ENCODE results near the gene VEZF1.

The VEZF1 gene

DNA sequence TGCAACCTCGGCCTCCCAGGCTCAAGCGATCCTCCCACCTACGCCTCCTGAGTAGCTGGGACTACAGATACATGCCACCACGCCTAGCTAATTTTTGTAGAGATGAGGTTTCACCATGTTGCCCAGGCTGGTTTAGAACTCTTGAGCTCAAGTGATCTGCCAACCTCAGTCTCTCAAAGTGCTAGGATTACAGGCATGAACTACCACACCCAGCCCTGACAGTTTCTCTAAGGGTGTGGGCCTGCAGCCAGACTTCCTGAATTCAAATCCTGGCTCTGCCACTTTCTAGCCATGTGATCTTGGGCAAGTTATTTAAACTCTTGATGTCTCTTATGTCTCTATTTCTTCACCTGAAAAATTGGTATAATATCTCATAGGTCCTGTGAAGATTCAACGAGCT is 38.4 kb downstream of the VEZF1 start:
- DNase-seq (ENCODE audit: low read depth) = no peak

- peak; percentile 73 for DNase-seq (ENCODE audit: low read depth)
Measured at GRCh38 chr17:57948555-57949420, 39.3 kb downstream of the VEZF1 start.

DNA sequence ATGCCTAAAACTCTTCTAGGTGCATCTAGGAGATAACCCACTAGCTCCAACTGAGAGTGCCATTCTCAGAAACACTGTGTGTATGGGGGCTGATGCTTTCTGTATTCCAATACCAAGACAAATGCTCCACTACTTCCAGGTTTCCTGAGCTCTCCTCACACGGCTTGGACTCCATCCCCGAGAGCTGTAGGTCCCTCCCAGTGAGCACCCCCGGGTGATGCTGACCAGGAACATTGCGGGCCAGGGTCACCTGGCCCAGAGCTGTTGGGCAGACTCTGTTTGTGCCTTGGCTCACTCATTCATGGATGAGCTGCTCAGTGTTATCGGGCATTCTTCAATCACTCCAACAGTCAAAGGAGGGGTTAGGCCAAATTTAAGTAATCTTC is 39.9 kb downstream of the VEZF1 start:
- no peak for DNase-seq (ENCODE audit: low read depth)

GRCh38 chr17:57947369-57947768 is 40.7 kb downstream of the VEZF1 start:
- no peak for DNase-seq (ENCODE audit: low read depth)

GRCh38 chr17:57946798-57947358 is 41.2 kb downstream of the VEZF1 start:
- peak; percentile 53 for DNase-seq (ENCODE audit: low read depth)

DNA sequence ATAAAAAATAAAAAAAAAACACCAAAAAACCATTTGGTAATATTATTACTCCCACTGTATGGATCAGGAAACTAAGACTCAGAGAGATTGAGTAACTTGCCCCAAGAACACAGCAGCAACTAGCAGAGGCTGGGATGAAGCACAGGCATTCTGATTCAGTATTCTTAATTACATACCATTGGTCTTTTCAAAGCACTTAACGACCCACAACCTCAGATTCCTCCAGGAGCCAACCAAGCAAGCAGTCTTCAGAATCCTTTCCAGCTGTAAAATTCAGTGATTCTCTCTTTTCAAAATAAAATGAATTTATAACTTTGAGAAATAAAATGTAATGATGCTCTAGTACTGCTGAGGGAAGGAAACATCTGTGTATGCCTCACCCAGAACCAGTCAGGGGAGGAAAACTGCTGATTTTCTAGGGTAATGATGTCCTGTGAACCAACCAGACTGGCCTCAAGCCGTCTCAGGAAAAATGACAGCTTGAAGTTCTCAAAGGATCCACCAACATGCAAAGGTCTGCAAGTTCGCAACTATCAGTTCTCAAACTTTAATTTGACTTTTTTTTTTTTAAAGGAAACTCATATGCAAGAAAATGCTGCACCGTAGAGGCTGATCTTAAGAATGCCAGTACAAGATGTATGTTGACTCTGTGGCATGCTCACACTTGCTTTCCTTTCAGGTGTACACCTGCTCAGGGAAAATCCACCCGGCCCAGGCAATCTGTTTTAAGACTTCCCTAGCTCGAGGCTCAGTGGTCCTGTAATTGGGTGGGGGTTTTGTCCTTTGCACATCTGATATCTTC is 41.9 kb downstream of the VEZF1 start:
- no peak for DNase-seq (ENCODE audit: low read depth)

GRCh38 chr17:57944908-57945307 is 43.1 kb downstream of the VEZF1 start:
- no peak for DNase-seq (ENCODE audit: low read depth)

- no peak for DNase-seq (ENCODE audit: low read depth)
Measured at GRCh38 chr17:57943645-57944044, 44.4 kb downstream of the VEZF1 start.

GRCh38 chr17:57943140-57943539 is 44.9 kb downstream of the VEZF1 start:
- peak; percentile 29 for DNase-seq (ENCODE audit: low read depth)

- no peak for DNase-seq (ENCODE audit: low read depth)
Measured at GRCh38 chr17:57941384-57942370, 46.4 kb downstream of the VEZF1 start.

GRCh38 chr17:57940653-57941329 is 47.3 kb downstream of the VEZF1 start:
- DNase-seq (ENCODE audit: low read depth) = no peak

DNA sequence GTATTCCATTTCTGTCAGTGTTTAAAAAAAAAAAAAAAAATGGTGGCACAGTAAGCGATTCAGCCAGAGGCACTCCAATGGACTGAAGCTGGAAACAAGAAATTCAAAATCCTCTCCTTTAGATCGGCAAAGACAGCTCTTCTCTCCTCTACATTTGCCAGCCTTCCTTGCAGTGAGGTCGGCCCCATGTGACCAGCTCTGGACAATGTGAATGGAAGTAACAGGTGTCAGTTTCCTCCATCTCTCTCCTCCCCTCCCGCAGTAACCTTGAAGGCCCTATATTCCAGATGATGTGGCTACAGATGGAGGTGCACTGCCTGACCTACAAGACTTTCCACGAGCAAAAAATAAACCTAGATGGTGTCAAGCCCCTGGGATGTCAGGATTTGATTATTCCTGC is 47.8 kb downstream of the VEZF1 start:
- DNase-seq (ENCODE audit: low read depth) = no peak

GRCh38 chr17:57939797-57940196 is 48.3 kb downstream of the VEZF1 start:
- DNase-seq (ENCODE audit: low read depth) = no peak

DNA sequence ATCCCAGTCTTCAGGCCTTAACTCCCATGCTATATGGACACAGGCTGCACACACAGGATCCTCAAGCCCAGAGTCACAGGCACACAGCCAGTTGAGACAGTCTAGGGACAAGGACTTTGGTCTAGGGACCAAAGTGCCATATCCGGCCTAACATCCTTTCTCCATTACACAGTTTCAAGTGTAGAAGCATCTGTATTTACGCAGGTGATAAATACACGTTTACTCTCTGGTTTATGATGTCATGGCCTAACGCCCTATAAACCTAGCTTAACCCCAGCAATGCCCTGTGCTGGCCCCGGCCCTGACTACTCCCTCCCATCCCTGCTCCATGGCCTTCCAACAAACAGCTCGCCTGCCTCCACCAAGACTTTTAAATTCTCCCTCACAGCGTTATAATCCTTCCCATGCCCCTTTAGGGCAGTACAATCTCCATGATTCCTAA is 50.0 kb downstream of the VEZF1 start:
- DNase-seq (ENCODE audit: low read depth) = no peak

- DNase-seq (ENCODE audit: low read depth) = no peak
Measured at GRCh38 chr17:57937492-57937891, 50.6 kb downstream of the VEZF1 start.

DNA sequence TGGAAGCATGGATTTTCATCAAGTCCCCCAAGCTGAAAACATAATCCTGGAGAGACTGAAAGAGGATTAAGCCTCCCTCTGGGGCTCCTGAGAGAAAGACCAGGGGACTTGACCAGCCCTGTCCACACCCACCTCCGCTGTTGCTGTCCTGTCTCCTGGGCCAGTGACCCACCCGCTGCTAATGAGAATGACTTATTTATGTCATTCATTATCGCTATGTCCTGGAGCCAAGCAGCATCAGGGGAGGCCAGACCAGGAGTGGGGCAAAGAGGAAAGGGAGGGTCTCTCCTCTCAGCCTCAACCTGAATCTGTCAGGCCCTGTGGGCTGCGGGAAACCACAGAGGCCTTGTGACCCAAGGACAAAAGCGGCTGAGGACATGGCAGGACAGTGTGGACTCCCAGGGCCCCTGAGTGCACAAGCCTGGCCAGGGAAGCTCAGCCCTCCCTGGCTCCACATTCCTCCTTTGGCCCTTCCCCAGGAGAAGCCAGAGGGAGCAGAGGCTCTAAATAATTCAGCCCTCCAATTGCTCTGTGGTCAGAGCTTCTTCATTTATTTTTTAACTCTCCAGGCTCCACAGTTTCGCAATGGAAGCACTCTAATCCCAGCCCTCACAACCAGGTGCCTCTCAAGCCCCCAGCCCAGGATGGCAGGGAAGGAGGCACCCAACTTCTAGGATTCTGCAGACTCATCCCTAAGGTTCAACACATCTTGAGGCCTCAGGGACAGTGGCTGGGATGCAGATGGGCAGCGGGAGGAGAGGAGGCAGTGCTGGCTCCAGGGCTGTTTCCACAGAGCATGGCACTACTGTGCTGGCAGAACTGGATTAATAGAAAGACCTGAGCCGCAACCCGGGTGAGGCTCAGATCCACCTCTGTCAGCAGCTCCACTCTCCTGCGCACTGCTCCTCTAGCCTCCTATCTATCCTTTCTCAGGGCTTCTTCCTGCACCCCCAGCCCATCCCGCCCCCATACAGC is 51.9 kb downstream of the VEZF1 start:
- DNase-seq (ENCODE audit: low read depth) = no peak

GRCh38 chr17:57931488-57932137 is 56.4 kb downstream of the VEZF1 start:
- no peak for DNase-seq (ENCODE audit: low read depth)

DNA sequence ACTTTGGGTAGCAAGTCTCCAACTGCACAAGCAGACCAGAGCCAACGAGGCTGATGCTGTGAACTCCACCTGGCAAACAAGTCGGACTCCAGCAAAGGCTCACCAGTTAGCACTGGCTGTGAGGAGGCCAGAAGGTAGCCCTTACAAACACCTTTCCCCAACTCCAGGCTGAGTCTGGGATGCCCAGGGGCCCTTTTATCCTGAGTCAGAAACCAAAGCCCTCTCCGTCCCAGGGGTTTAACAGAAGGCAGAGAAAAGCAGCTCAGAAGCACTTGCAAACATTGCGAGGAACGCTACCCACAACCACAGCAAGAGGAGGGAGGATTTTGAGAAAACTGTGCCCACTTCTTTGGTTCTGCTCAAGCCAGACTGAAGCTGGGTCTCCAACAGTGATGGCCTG is 57.8 kb downstream of the VEZF1 start:
- no peak for DNase-seq (ENCODE audit: low read depth)

GRCh38 chr17:57929386-57929785 is 58.7 kb downstream of the VEZF1 start:
- DNase-seq (ENCODE audit: low read depth) = no peak
